ENCODE measurements around the gene INPP1.

The INPP1 gene

DNA sequence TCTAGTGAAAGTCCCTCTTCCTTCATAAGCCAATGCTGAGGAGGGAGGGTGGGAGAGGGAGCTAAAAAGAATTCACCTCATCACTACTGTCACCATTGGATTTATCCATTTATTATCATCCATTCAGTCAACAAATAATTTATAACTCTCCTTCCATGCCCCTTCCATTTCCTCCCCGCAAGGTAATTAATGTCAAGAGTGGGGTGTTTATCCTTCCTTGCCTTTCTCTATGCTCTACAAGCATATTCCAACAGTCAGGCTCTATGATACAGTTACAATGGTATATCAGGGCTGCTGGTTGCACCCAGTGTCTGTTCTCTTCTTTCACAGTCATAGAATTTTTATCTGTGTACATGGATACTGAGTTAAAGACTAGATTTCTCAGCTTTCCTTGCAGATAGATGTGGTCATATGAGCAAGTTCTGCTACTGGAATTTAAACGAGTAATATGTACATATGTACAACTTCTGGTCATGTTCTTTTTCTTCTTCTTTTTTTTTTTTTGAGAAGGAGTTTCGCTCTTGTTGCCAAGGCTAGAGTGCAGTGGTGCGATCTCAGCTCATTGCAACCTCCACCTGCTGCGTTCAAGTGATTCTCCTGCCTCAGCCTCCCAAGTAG, 59.7 kb downstream of the INPP1 start:
- no peak for DNase-seq (ENCODE audit: low spot score)
- TF ChIP-seq, protein P1, sequence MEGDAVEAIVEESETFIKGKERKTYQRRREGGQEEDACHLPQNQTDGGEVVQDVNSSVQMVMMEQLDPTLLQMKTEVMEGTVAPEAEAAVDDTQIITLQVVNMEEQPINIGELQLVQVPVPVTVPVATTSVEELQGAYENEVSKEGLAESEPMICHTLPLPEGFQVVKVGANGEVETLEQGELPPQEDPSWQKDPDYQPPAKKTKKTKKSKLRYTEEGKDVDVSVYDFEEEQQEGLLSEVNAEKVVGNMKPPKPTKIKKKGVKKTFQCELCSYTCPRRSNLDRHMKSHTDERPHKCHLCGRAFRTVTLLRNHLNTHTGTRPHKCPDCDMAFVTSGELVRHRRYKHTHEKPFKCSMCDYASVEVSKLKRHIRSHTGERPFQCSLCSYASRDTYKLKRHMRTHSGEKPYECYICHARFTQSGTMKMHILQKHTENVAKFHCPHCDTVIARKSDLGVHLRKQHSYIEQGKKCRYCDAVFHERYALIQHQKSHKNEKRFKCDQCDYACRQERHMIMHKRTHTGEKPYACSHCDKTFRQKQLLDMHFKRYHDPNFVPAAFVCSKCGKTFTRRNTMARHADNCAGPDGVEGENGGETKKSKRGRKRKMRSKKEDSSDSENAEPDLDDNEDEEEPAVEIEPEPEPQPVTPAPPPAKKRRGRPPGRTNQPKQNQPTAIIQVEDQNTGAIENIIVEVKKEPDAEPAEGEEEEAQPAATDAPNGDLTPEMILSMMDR (IDR thresholded peaks at IDR 0.05) = no peak
- Histone ChIP-seq H3K27ac (no peak overlapping the region), H3K4me3 (no peak overlapping the region)

DNA sequence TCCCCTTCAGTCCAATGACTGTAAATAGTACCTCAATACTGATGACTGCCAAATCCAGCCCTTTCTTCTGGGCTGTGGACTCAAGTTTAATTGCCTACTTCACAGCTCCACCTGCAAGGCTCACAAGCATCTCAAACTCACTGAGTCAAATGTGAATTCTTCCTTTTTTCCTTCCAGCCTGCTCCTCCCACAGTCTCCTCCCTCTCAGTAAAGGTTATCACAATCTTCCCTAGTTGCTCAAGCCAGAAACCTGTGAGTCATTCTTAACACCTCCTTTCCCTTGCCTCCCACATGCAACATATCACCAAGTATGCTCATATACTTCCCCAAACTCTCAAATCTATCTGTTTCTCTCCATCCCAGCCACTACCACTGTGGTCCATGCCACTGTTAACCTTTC, 61.1 kb downstream of the INPP1 start:
- no peak overlapping the region for H3K4me3 ChIP-seq
- no peak for DNase-seq (ENCODE audit: low spot score)
- TF ChIP-seq, protein P1 (IDR thresholded peaks at IDR 0.05) = no peak
- no peak overlapping the region for H3K27ac ChIP-seq

GRCh38 chr2:190405070-190405469, 61.7 kb downstream of the INPP1 start:
- no peak overlapping the region for H3K27ac ChIP-seq

DNA sequence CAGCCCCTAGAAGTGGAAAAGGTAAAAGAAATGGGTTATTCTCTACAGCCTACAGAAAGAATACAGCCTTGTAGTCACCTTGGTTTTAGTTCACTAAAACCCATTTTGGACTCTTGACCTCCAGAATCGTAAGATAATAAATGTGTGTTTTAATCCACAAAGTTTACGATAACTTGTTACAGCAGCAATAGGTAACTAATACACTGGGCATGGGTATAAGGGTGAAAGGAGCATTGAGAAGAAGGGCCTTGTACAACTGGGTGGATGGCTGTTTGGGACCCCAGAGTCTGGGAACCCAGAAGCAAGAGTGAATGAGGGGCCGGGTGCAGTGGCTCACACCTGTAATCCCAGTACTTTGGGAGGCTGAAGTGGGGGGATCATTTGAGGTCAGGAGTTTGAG, 62.6 kb downstream of the INPP1 start:
- Histone ChIP-seq H3K4me3 (no peak overlapping the region), H3K27ac (no peak overlapping the region)
- no peak for DNase-seq (ENCODE audit: low spot score)
- TF ChIP-seq, protein P1 (IDR thresholded peaks at IDR 0.05) = no peak

More at GRCh38 chr2:190405070-190405469, 61.7 kb downstream of the INPP1 start:
- TF ChIP-seq, protein P1 (IDR thresholded peaks at IDR 0.05) = no peak
- no peak overlapping the region for H3K4me3 ChIP-seq
- no peak for DNase-seq (ENCODE audit: low spot score)

DNA sequence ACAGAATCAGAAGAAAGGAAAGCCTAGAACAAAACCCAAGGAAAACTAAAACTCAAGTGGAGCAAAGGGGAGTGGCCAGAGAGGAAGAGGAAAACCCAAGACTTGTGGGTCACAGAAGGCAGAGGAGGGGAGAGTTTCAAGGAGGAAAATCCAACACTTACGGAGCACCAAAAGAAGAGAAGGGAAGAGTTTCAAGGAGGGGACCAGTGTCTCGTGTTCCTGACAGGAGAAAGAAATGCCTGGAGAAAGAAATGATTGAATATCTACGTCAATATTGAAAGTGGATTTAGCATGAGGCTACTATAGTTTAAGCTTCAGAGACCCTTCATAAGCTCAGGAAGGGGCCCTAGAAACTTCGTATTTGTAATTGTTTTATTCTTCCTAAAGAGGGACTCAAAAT, 63.4 kb downstream of the INPP1 start:
- no peak for DNase-seq (ENCODE audit: low spot score)
- Histone ChIP-seq H3K27ac (no peak overlapping the region), H3K4me3 (no peak overlapping the region)
- TF ChIP-seq, protein P1 (IDR thresholded peaks at IDR 0.05) = no peak

GRCh38 chr2:190407246-190407661, 63.9 kb downstream of the INPP1 start:
- TF ChIP-seq, protein P1 (IDR thresholded peaks at IDR 0.05) = no peak
- Histone ChIP-seq H3K27ac (peak overlapping the region in 1 of 2 donors; percentile 66), H3K4me3 (peak overlapping the region; percentile 78)
- no peak for DNase-seq (ENCODE audit: low spot score)

Measured in coronary artery (tissue), 2 donors.